Small intestine (tissue), 4 donors: ENCODE results near the gene ZNF311. TPM values are rescaled to one million over a fixed set of nuclear protein-coding genes. Genes with fewer than 3 reads are reported as not detected.

ENCODE experiments used
- polyA plus RNA-seq, 4 donors: library from polyadenylated mRNA; stranded (reverse) in 3 of 4; unstranded in 1 of 4; fragments of 200-250 nt in 3 of 4; fragments of 120-200 nt in 1 of 4; gene quantifications; one replicate each; pipeline versions ENCODE4 v1.2.1 to v1.2.3, GENCODE V29; 2013
- donor health status: healthy with polysubstance abuse.
- donor health status: Bipolar disorder and iron deficiency.
- donor health status: healthy.

ZNF311 gene
- polyA plus RNA-seq, 4 donors = 0.27 to 4.1 (median 0.86) TPM

Other genes with a start within 250 kb of the ZNF311 start
- 10 to 100 TPM; 30.5 to 63.8 (median 36.7) TPM for gene TRIM27, start 81.3 kb downstream of the ZNF311 start, polyA plus RNA-seq
- gene OR2W1, start 39.9 kb upstream of the ZNF311 start, polyA plus RNA-seq = not detected
- gene OR2B3, start 82.0 kb upstream of the ZNF311 start, polyA plus RNA-seq = not detected
- gene OR2J1, start 94.2 kb upstream of the ZNF311 start, polyA plus RNA-seq = not detected
- not detected for gene OR2J3, start 102.7 kb upstream of the ZNF311 start, polyA plus RNA-seq
- not detected for gene OR2J2, start 165.6 kb upstream of the ZNF311 start, polyA plus RNA-seq